Esophagus muscularis mucosa (tissue), 4 donors: ENCODE measurements around the gene OPRL1. TPM values are rescaled to one million over a fixed set of nuclear protein-coding genes. Genes with fewer than 3 reads are reported as not detected.
A peak's percentile ranks its signal among the peaks of the same experiment; 100 is the strongest.

ENCODE experiments used
- DNase-seq: peaks from one replicate; pipeline ENCODE4 v3.0.0-alpha.2; 2017; ENCODE audit errors: extremely low spot score
- H3K27ac ChIP-seq, 4 donors: fragments of 200-600 bp; sonication (generic); replicated peaks in 1 of 4; 1 replicate in 3 of 4; 2 replicates in 1 of 4; pipeline ENCODE4 v1.5.1; 2016 to 2019; ENCODE audit warnings: mild to moderate bottlenecking in 1 of 4
- H3K27me3 ChIP-seq, 4 donors: fragments of 200-600 bp; sonication (generic); one replicate each; pipeline versions ENCODE4 v1.5.1 to v1.6.0; 2016 to 2019
- H3K36me3 ChIP-seq, 4 donors: fragments of 200-600 bp; sonication (generic); one replicate each; pipeline ENCODE4 v1.5.1; 2016 to 2019
- H3K4me1 ChIP-seq, 4 donors: fragments of 200-600 bp; sonication (generic); one replicate each; pipeline ENCODE4 v1.5.1; 2016 to 2019
- H3K4me3 ChIP-seq, 4 donors: fragments of 200-600 bp; sonication (generic); 1 replicate in 2 of 4; 2 replicates in 2 of 4; pipeline ENCODE4 v1.5.1; 2016 to 2019; ENCODE audit warnings: mild to moderate bottlenecking in 4 of 4, moderate library complexity in 1 of 4
- H3K9me3 ChIP-seq, 4 donors: fragments of 200-600 bp; sonication (generic); 1 replicate in 3 of 4; 2 replicates in 1 of 4; pipeline ENCODE4 v1.5.1; 2016 to 2019
- CTCF ChIP-seq, 3 experiments: fragments of 200-600 bp in 2 of 3; fragments of 450-650 bp in 1 of 3; sonication (generic) in 2 of 3; IDR thresholded peaks; one replicate each; pipeline ENCODE4 v1.5.1; 2017 to 2019; ENCODE audit warnings: antibody characterized with exemption in 3 of 3, mild to moderate bottlenecking in 2 of 3, moderate library complexity in 1 of 3
- EP300 ChIP-seq: sonication (generic); formaldehyde crosslinking; IDR thresholded peaks from one replicate; pipeline ENCODE4 v1.6.1; 2017; ENCODE audit warnings: antibody characterized with exemption
- POLR2A ChIP-seq: fragments of 450-650 bp; IDR thresholded peaks from one replicate; pipeline ENCODE4 v1.6.1; 2017; ENCODE audit warnings: antibody characterized with exemption, moderate library complexity, mild to moderate bottlenecking, low read depth
- POLR2AphosphoS5 ChIP-seq, 2 donors: sonication (generic); formaldehyde crosslinking; IDR thresholded peaks; one replicate each; pipeline ENCODE4 v1.6.1; 2017; ENCODE audit warnings: antibody characterized with exemption in 2 of 2
- WGBS: methylation state at CpG from one replicate; pipeline ENCODE4 v1.1.5; 2018; 5-methylcytosine and 5-hydroxymethylcytosine counted together
- intact Hi-C: fragments of 100-400 bp; cut with DNase I; formaldehyde crosslinking; loops from one replicate; pipeline ENCODE4 v1.15.1; 2023
- total RNA-seq, 4 donors: library from RNA; depleted of rRNA; stranded (reverse); fragments of >200 nt; gene quantifications; one replicate each; pipeline versions ENCODE4 v1.1.0 to v1.2.1, GENCODE V29; 2016

The OPRL1 gene
- total RNA-seq, 4 donors from 2014 or later: 0.42 to 1.4 (median 0.87) TPM

GRCh38 chr20:64062596-64063388 is 17.1 kb upstream of the OPRL1 start, which contains the start of gene TCEA2:
Gene TCEA2, plus strand, starts transcription at chr20:64063198. Its CDS starts 115 bp downstream, at chr20:64063313.
- peaks cover 22 to 43% (median 35%) of the 10 kb centered on the region in 4 donors for H3K4me1 ChIP-seq
- TF ChIP-seq POLR2A: peak; percentile 39
- peak in 1 of 3 experiments; percentile 14 for TF ChIP-seq CTCF (IDR thresholded peaks at IDR 0.05)
- TF ChIP-seq EP300: no peak
- TF ChIP-seq POLR2AphosphoS5 (IDR thresholded peaks at IDR 0.05): peak; percentile 89 to 93
- H3K27me3 ChIP-seq: peaks cover 0 to 5% (median 0%) of the 10 kb centered on the region in 4 donors
- peak within 1 kb of the TSS; percentile 78 to 93 (median 82) for H3K4me3 ChIP-seq
- no peaks in the 10 kb centered on the region for H3K36me3 ChIP-seq
- DNase-seq: peak; percentile 99
- no peaks in the 10 kb centered on the region for H3K9me3 ChIP-seq
- WGBS: 24% methylated on average over 16 of the region's 85 CpGs
- H3K27ac ChIP-seq: peak within 1 kb of the TSS; percentile 84 to 87 (median 86)
- intact Hi-C loops: no loop called here

- TF ChIP-seq EP300 (no peak), POLR2AphosphoS5 (IDR thresholded peaks at IDR 0.05) (no peak), POLR2A (no peak)
- Histone ChIP-seq H3K36me3 (peaks cover 0 to 4% (median 0%) of the 10 kb centered on the region in 4 donors), H3K4me1 (peaks cover 22 to 38% (median 33%) of the 10 kb centered on the region in 4 donors), H3K27ac (peak overlapping the region; percentile 84 to 87 (median 86)), H3K9me3 (no peaks in the 10 kb centered on the region), H3K4me3 (peak overlapping the region; percentile 78 to 93 (median 82)), H3K27me3 (no peaks in the 10 kb centered on the region)
- no peak for DNase-seq
- 2% methylated on average over 36 of the region's 51 CpGs for WGBS
- intact Hi-C loops: no loop called here
These were observed 16.3 kb upstream of the OPRL1 start for GRCh38 chr20:64063389-64064144.

GRCh38 chr20:64064145-64064698 is 15.7 kb upstream of the OPRL1 start:
- peaks cover 0 to 4% (median 1%) of the 10 kb centered on the region in 4 donors for H3K36me3 ChIP-seq
- TF ChIP-seq POLR2A (no peak), EP300 (no peak), CTCF (IDR thresholded peaks at IDR 0.05) (no peak), POLR2AphosphoS5 (IDR thresholded peaks at IDR 0.05) (no peak)
- peak overlapping the region; percentile 84 to 87 (median 86) for H3K27ac ChIP-seq
- H3K4me3 ChIP-seq: peak overlapping the region; percentile 78 to 93 (median 82)
- H3K9me3 ChIP-seq: no peaks in the 10 kb centered on the region
- H3K4me1 ChIP-seq: peaks cover 22 to 38% (median 33%) of the 10 kb centered on the region in 4 donors
- WGBS: 27% methylated on average over 7 of the region's 12 CpGs
- intact Hi-C loops: no loop called here
- no peaks in the 10 kb centered on the region for H3K27me3 ChIP-seq
- no peak for DNase-seq

GRCh38 chr20:64065062-64065973 is 14.6 kb upstream of the OPRL1 start:
- no peak for DNase-seq
- no peak overlapping the region for H3K4me3 ChIP-seq
- no peaks in the 10 kb centered on the region for H3K9me3 ChIP-seq
- TF ChIP-seq POLR2A (no peak), POLR2AphosphoS5 (IDR thresholded peaks at IDR 0.05) (no peak), CTCF (IDR thresholded peaks at IDR 0.05) (no peak), EP300 (no peak)
- peaks cover 22 to 40% (median 34%) of the 10 kb centered on the region in 4 donors for H3K4me1 ChIP-seq
- intact Hi-C loops: no loop called here
- WGBS: 66% methylated on average over 27 of the region's 27 CpGs
- no peaks in the 10 kb centered on the region for H3K27me3 ChIP-seq
- no peak overlapping the region for H3K27ac ChIP-seq
- H3K36me3 ChIP-seq: peaks cover 0 to 9% (median 3%) of the 10 kb centered on the region in 4 donors
